H9 (cell line): Measurements from ENCODE around the gene EGFR. TPM values are rescaled to one million over a fixed set of nuclear protein-coding genes. Genes with fewer than 3 reads are reported as not detected.

Experiments used
- DNase-seq: peaks from one replicate; pipeline ENCODE4 v3.0.0-alpha.2; 2017
- H2AFZ ChIP-seq: one replicate; pipeline ENCODE4 v1.6.1; 2013; ENCODE audit warnings: mild to moderate bottlenecking, low read length, control low read depth, moderate library complexity
- H2AK5ac ChIP-seq: 2 replicates; pipeline ENCODE4 v1.6.1; 2013; ENCODE audit warnings: low read length, control low read depth, mixed read lengths; ENCODE audit not compliant: insufficient read length
- H2BK120ac ChIP-seq: one replicate; pipeline ENCODE4 v1.6.1; 2013; ENCODE audit warnings: low read depth, mild to moderate bottlenecking, low read length, control low read depth, inconsistent platforms; ENCODE audit not compliant: poor library complexity, severe bottlenecking
- H2BK12ac ChIP-seq: 2 replicates; pipeline ENCODE4 v1.6.1; 2013; ENCODE audit warnings: low read length, control low read depth, mixed read lengths, low read depth; ENCODE audit not compliant: insufficient read length
- H2BK15ac ChIP-seq: 2 replicates; pipeline ENCODE4 v1.6.1; 2013; ENCODE audit warnings: low read depth, low read length, control low read depth
- H2BK20ac ChIP-seq: one replicate; pipeline ENCODE4 v1.6.1; 2013; ENCODE audit warnings: low read depth, mild to moderate bottlenecking, low read length, control low read depth, inconsistent platforms; ENCODE audit not compliant: poor library complexity, severe bottlenecking
- H2BK5ac ChIP-seq: 2 replicates; pipeline ENCODE4 v1.6.1; 2013; ENCODE audit warnings: low read length, control low read depth, mixed read lengths; ENCODE audit not compliant: insufficient read length
- H3K14ac ChIP-seq: 2 replicates; pipeline ENCODE4 v1.6.1; 2013; ENCODE audit warnings: low read length, control low read depth; ENCODE audit not compliant: insufficient read depth
- H3K18ac ChIP-seq: 2 replicates; pipeline ENCODE4 v1.6.1; 2013; ENCODE audit warnings: low read depth, mild to moderate bottlenecking, mixed read lengths, low read length, control low read depth; ENCODE audit not compliant: insufficient read length
- H3K23ac ChIP-seq: 2 replicates; pipeline ENCODE4 v1.6.1; 2013; ENCODE audit warnings: low read length, control low read depth, mixed read lengths, low read depth; ENCODE audit not compliant: insufficient read length
- H3K23me2 ChIP-seq: 2 replicates; pipeline ENCODE4 v1.6.1; 2013; ENCODE audit warnings: low read depth, mild to moderate bottlenecking, mixed read lengths, low read length, control low read depth; ENCODE audit not compliant: insufficient read length, poor library complexity, severe bottlenecking
- H3K27ac ChIP-seq: 2 replicates; pipeline ENCODE4 v1.5.1; 2013; ENCODE audit warnings: low read length, control low read depth, mixed read lengths, low read depth; ENCODE audit not compliant: insufficient read length
- H3K27me3 ChIP-seq: 2 replicates; pipeline ENCODE4 v1.6.1; 2013; ENCODE audit warnings: low read length, control low read depth, inconsistent platforms; ENCODE audit not compliant: insufficient read depth
- H3K4ac ChIP-seq: 2 replicates; pipeline ENCODE4 v1.6.1; 2013; ENCODE audit warnings: low read depth, mild to moderate bottlenecking, control low read depth, inconsistent platforms, low read length, moderate library complexity
- H3K4me1 ChIP-seq: 2 replicates; pipeline ENCODE4 v1.6.1; 2013; ENCODE audit warnings: low read length, control low read depth, inconsistent platforms; ENCODE audit not compliant: insufficient read depth
- H3K4me2 ChIP-seq: 2 replicates; pipeline ENCODE4 v1.6.1; 2013; ENCODE audit warnings: low read length, control low read depth, mixed read lengths; ENCODE audit not compliant: insufficient read length, insufficient read depth
- H3K56ac ChIP-seq: 2 replicates; pipeline ENCODE4 v1.6.1; 2013; ENCODE audit warnings: low read depth, mild to moderate bottlenecking, mixed read lengths, low read length, control low read depth; ENCODE audit not compliant: insufficient read length
- H3K79me1 ChIP-seq: 2 replicates; pipeline ENCODE4 v1.6.1; 2013; ENCODE audit warnings: low read depth, mild to moderate bottlenecking, moderate library complexity, low read length, control low read depth, inconsistent platforms; ENCODE audit not compliant: insufficient read depth, poor library complexity, severe bottlenecking
- H3K79me2 ChIP-seq: 2 replicates; pipeline ENCODE4 v1.6.1; 2013; ENCODE audit warnings: low read length, control low read depth, inconsistent platforms; ENCODE audit not compliant: insufficient read depth
- H3K9ac ChIP-seq: 2 replicates; pipeline ENCODE4 v1.6.1; 2013; ENCODE audit warnings: low read length, control low read depth, mixed read lengths; ENCODE audit not compliant: insufficient read length; ENCODE audit errors: extremely low read depth
- H3K9me3 ChIP-seq: one replicate; pipeline ENCODE4 v1.6.1; 2013; ENCODE audit warnings: low read depth, low read length, inconsistent platforms; ENCODE audit not compliant: control insufficient read depth
- H3T11ph ChIP-seq: one replicate; pipeline ENCODE4 v1.6.1; 2013; ENCODE audit warnings: mild to moderate bottlenecking, low read length, control low read depth, inconsistent platforms
- H4K20me1 ChIP-seq: one replicate; pipeline ENCODE4 v1.6.1; 2013; ENCODE audit not compliant: control insufficient read depth, insufficient read length, insufficient read depth
- H4K5ac ChIP-seq: 2 replicates; pipeline ENCODE4 v1.6.1; 2013; ENCODE audit warnings: low read depth, mild to moderate bottlenecking, mixed read lengths, low read length, control low read depth; ENCODE audit not compliant: insufficient read length
- H4K8ac ChIP-seq: replicated peaks from 2 replicates; pipeline ENCODE4 v1.6.1; 2013; ENCODE audit warnings: low read length, control low read depth, mixed read lengths, low read depth; ENCODE audit not compliant: insufficient read length
- H4K91ac ChIP-seq: 2 replicates; pipeline ENCODE4 v1.6.1; 2013; ENCODE audit warnings: low read depth, mild to moderate bottlenecking, moderate library complexity, mixed read lengths, low read length, control low read depth; ENCODE audit not compliant: insufficient read length
- H3K27ac Mint-ChIP-seq, 3 experiments: 2 replicates in 2 of 3; 3 replicates in 1 of 3; pipeline ENCODE4 v1.8.0; 2020 to 2021; ENCODE audit warnings: mixed read lengths in 3 of 3, mild to moderate bottlenecking in 1 of 3, moderate library complexity in 1 of 3
- H3K27me3 Mint-ChIP-seq: 2 replicates; pipeline ENCODE4 v1.8.0; 2021; ENCODE audit warnings: low read depth, mild to moderate bottlenecking, moderate library complexity, mixed read lengths
- H3K36me3 Mint-ChIP-seq, 3 experiments: 2 replicates in 2 of 3; 3 replicates in 1 of 3; pipeline ENCODE4 v1.8.0; 2020 to 2021; ENCODE audit warnings: low read depth in 3 of 3, mixed read lengths in 3 of 3; ENCODE audit not compliant: insufficient read depth in 1 of 3
- H3K4me1 Mint-ChIP-seq, 2 experiments: 2 replicates each; pipeline ENCODE4 v1.8.0; 2020; ENCODE audit warnings: mixed read lengths in 2 of 2
- H3K4me3 Mint-ChIP-seq, 2 experiments: 2 replicates in 1 of 2; 3 replicates in 1 of 2; pipeline ENCODE4 v1.8.0; 2020 to 2021; ENCODE audit warnings: mild to moderate bottlenecking in 2 of 2, mixed read lengths in 2 of 2, moderate library complexity in 1 of 2
- H3K9me3 Mint-ChIP-seq, 2 experiments: 2 replicates in 1 of 2; 3 replicates in 1 of 2; pipeline ENCODE4 v1.8.0; 2020; ENCODE audit warnings: mild to moderate bottlenecking in 2 of 2, mixed read lengths in 2 of 2, moderate library complexity in 1 of 2
- WGBS: extraction: QIAGEN DNeasy Blood & Tissue Kit; methylation state at CpG from one replicate; pipeline ENCODE4 v1.1.7; 2013; ENCODE audit warnings: missing lambda C conversion rate, low lambda C conversion rate, mixed read lengths; ENCODE audit not compliant: insufficient read length; ENCODE audit errors: extremely low coverage; 5-methylcytosine and 5-hydroxymethylcytosine counted together
- total RNA-seq: library from RNA; stranded (reverse); gene quantifications from 2 replicates; pipeline ENCODE4 v1.2.1, GENCODE V29; 2021
- TF ChIP-seq, protein P1 (sequence below): fragments of 200-600 bp; sonication (generic); conservative IDR thresholded peaks from 3 replicates; pipeline ENCODE4 v1.8.0; 2021; ENCODE audit warnings: antibody characterized with exemption, mild to moderate bottlenecking

The EGFR gene
- total RNA-seq, 1 experiment from 2014 or later: 3.3 TPM

DNA sequence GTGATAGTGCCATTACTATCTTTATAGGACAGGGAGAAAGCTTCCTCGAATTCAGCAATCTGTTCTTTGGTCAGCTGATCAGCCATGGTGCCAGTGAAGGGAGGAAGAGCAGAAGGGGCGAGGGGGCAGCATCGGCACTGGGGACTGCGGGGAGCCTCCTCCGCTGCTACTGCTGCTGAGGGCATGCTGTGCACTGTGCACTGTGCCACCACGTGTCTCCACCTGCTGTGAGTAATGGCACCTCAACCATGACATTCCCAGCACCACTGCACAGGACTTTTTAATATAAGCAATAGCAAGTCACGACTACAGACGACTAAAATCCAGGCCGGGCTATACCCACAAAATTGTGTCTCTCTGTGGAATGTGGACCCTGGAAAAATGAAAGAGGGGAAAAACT lies 241.4 kb downstream of the EGFR start:
- no peak overlapping the region for H2BK5ac ChIP-seq
- no peak overlapping the region for H4K8ac ChIP-seq

More for the DNA sequence above, 241.4 kb downstream of the EGFR start:
- Histone ChIP-seq H4K5ac (no peak overlapping the region), H3K27me3 (peaks cover 5% of the 10 kb centered on the region; the same call in 1 of the 2 replicates), H3K79me2 (no peaks in the 10 kb centered on the region), H3K9ac (no peak overlapping the region), H3K9me3 (no peaks in the 10 kb centered on the region), H2AK5ac (no peak overlapping the region), H3K27ac (no peak overlapping the region), H3K4me2 (no peak overlapping the region), H3K56ac (no peak overlapping the region), H2BK15ac (no peak overlapping the region), H3K14ac (no peak overlapping the region), H3T11ph (no peak overlapping the region), H2AFZ (no peak overlapping the region), H2BK120ac (no peak overlapping the region), H3K4me1 (no peaks in the 10 kb centered on the region), H4K20me1 (peaks cover 2% of the 10 kb centered on the region), H4K91ac (no peak overlapping the region), H3K23me2 (peaks cover 6% of the 10 kb centered on the region), H2BK20ac (no peak overlapping the region), H3K18ac (no peak overlapping the region), H3K23ac (no peak overlapping the region), H2BK12ac (no peak overlapping the region), H3K79me1 (no peaks in the 10 kb centered on the region), H3K4ac (no peak overlapping the region)
- H3K27me3 Mint-ChIP-seq: peaks cover 24% of the 10 kb centered on the region
- DNase-seq: peak; percentile 14
- no peaks in the 10 kb centered on the region; a peak in 1 of 7 replicates for H3K36me3 Mint-ChIP-seq
- TF ChIP-seq, protein P1, sequence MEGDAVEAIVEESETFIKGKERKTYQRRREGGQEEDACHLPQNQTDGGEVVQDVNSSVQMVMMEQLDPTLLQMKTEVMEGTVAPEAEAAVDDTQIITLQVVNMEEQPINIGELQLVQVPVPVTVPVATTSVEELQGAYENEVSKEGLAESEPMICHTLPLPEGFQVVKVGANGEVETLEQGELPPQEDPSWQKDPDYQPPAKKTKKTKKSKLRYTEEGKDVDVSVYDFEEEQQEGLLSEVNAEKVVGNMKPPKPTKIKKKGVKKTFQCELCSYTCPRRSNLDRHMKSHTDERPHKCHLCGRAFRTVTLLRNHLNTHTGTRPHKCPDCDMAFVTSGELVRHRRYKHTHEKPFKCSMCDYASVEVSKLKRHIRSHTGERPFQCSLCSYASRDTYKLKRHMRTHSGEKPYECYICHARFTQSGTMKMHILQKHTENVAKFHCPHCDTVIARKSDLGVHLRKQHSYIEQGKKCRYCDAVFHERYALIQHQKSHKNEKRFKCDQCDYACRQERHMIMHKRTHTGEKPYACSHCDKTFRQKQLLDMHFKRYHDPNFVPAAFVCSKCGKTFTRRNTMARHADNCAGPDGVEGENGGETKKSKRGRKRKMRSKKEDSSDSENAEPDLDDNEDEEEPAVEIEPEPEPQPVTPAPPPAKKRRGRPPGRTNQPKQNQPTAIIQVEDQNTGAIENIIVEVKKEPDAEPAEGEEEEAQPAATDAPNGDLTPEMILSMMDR: no peak
- no peak overlapping the region for H3K4me3 Mint-ChIP-seq
- no peak overlapping the region for H3K27ac Mint-ChIP-seq
- H3K4me1 Mint-ChIP-seq: peaks cover 0 to 6% of the 10 kb centered on the region in 2 experiments; a peak in 2 of 4 replicates
- peaks cover 4% of the 10 kb centered on the region in 2 experiments; a peak in 3 of 5 replicates for H3K9me3 Mint-ChIP-seq
- WGBS: no CpG with 5 or more reads among the region's 9 CpGs
